ENCODE measurements around the gene SNAP29.

SNAP29 gene

DNA sequence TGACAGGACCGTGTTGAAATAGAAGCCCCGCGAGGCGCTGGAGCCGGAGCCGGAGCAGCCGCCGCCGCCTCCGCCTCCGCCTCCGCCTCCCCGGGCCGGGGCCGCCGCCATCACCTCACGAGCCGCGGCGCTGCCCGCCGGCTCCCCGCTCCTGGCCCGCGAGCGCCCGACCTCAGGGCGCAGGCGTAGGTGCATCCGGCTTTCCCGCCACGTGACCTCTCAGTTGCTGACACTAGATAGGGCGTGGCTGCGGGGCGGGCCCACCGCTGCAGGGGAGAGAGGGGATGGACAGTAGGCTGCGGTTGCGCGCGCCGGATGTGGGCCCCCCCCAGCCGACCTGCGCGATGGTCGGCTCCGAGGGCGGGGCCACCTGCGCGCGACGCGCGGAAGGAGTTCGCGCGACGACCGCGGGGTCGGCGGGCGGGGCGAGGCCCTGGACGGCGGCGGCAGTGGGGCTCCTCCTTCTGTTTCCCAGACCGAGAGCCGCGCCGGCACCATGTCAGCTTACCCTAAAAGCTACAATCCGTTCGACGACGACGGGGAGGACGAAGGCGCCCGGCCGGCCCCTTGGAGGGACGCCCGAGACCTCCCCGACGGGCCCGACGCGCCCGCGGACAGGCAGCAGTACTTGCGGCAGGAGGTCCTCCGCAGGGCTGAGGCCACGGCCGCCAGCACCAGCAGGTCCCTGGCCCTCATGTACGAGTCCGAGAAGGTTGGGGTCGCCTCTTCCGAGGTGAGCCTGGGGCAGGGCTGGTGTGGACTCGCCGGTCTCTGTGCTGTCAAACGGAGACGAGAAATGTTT is at the start of gene SNAP29, which contains the start of gene PI4KA:
Gene SNAP29 (plus strand): TSS at position 393 of the 802 bp plus-strand sequence. CDS start 104 bp downstream, at position 497.
Gene PI4KA (minus strand): TSS at position 197 of the 802 bp plus-strand sequence. CDS start 86 bp downstream, at position 111.
- H3K4me1 Mint-ChIP-seq, result peaks cover 27% of the 10 kb centered on the region
- H3K9me3 Mint-ChIP-seq, result no peaks in the 10 kb centered on the region

GRCh38 chr22:20809538-20810185 is 49.1 kb upstream of the SNAP29 start:
- TF ChIP-seq, protein P1, sequence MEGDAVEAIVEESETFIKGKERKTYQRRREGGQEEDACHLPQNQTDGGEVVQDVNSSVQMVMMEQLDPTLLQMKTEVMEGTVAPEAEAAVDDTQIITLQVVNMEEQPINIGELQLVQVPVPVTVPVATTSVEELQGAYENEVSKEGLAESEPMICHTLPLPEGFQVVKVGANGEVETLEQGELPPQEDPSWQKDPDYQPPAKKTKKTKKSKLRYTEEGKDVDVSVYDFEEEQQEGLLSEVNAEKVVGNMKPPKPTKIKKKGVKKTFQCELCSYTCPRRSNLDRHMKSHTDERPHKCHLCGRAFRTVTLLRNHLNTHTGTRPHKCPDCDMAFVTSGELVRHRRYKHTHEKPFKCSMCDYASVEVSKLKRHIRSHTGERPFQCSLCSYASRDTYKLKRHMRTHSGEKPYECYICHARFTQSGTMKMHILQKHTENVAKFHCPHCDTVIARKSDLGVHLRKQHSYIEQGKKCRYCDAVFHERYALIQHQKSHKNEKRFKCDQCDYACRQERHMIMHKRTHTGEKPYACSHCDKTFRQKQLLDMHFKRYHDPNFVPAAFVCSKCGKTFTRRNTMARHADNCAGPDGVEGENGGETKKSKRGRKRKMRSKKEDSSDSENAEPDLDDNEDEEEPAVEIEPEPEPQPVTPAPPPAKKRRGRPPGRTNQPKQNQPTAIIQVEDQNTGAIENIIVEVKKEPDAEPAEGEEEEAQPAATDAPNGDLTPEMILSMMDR (IDR thresholded peaks at IDR 0.05; ENCODE audit: unreplicated experiment in 3 of 3), result no peak
- Mint-ChIP-seq H3K4me3 (no peak overlapping the region), H3K27ac (no peak overlapping the region), H3K36me3 (ENCODE audit: low read depth) (peaks cover 69% of the 10 kb centered on the region), H3K27me3 (ENCODE audit: low read depth) (no peaks in the 10 kb centered on the region), H3K4me1 (no peaks in the 10 kb centered on the region), H3K9me3 (no peaks in the 10 kb centered on the region)

More for the DNA sequence above, at the start of gene SNAP29, which contains the start of gene PI4KA:
- Mint-ChIP-seq H3K27ac (peak within 1 kb of the TSS; percentile 50 to 82 (median 75)), H3K4me3 (peak within 1 kb of the TSS; percentile 88 to 91 (median 91)), H3K36me3 (ENCODE audit: low read depth) (peaks cover 10% of the 10 kb centered on the region), H3K27me3 (ENCODE audit: low read depth) (no peaks in the 10 kb centered on the region)
- TF ChIP-seq, protein P1 (IDR thresholded peaks at IDR 0.05; ENCODE audit: unreplicated experiment in 3 of 3), result peak in 1 of 3 experiments; percentile 28

GRCh38 chr22:20810645-20811044 is 48.2 kb upstream of the SNAP29 start:
- H3K4me1 Mint-ChIP-seq, result no peaks in the 10 kb centered on the region
- H3K9me3 Mint-ChIP-seq, result no peaks in the 10 kb centered on the region
- H3K36me3 Mint-ChIP-seq (ENCODE audit: low read depth), result peaks cover 65% of the 10 kb centered on the region
- H3K27ac Mint-ChIP-seq, result no peak overlapping the region
- no peak overlapping the region for H3K4me3 Mint-ChIP-seq
- TF ChIP-seq, protein P1 (IDR thresholded peaks at IDR 0.05; ENCODE audit: unreplicated experiment in 3 of 3), result no peak
- no peaks in the 10 kb centered on the region for H3K27me3 Mint-ChIP-seq (ENCODE audit: low read depth)

DNA sequence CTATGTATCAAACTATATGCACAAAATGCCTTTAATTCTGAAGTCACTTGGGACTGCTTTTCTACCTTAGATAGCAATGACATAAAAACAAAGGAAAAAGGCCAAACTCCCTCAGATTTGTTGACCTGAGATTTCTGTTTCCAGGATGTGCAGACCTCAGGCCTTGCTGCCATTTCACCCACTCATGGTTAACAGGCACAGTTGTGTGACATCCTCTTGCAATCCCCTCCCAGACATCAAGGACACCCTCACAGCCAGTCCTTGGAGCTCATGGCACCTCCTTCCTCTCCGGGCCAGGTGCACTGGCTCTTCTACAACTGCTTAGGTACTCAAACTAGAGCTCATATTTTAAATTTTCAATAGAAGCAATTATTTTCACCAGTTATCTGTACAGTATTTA is 47.6 kb upstream of the SNAP29 start:
- Mint-ChIP-seq H3K27me3 (ENCODE audit: low read depth) (no peaks in the 10 kb centered on the region), H3K36me3 (ENCODE audit: low read depth) (peaks cover 62% of the 10 kb centered on the region), H3K4me1 (no peaks in the 10 kb centered on the region), H3K4me3 (no peak overlapping the region), H3K27ac (no peak overlapping the region), H3K9me3 (no peaks in the 10 kb centered on the region)
- TF ChIP-seq, protein P1 (IDR thresholded peaks at IDR 0.05; ENCODE audit: unreplicated experiment in 3 of 3), result no peak

GRCh38 chr22:20811971-20812660 is 46.7 kb upstream of the SNAP29 start:
- Mint-ChIP-seq H3K9me3 (no peaks in the 10 kb centered on the region), H3K27ac (peak overlapping the region in 2 of 3 experiments; percentile 17 to 87), H3K36me3 (ENCODE audit: low read depth) (peaks cover 68% of the 10 kb centered on the region), H3K4me3 (no peak overlapping the region), H3K27me3 (ENCODE audit: low read depth) (no peaks in the 10 kb centered on the region), H3K4me1 (no peaks in the 10 kb centered on the region)
- TF ChIP-seq, protein P1 (IDR thresholded peaks at IDR 0.05; ENCODE audit: unreplicated experiment in 3 of 3), result no peak

Data from nephron (organoid).